ENCODE results near the gene PAK5.

The PAK5 gene

DNA sequence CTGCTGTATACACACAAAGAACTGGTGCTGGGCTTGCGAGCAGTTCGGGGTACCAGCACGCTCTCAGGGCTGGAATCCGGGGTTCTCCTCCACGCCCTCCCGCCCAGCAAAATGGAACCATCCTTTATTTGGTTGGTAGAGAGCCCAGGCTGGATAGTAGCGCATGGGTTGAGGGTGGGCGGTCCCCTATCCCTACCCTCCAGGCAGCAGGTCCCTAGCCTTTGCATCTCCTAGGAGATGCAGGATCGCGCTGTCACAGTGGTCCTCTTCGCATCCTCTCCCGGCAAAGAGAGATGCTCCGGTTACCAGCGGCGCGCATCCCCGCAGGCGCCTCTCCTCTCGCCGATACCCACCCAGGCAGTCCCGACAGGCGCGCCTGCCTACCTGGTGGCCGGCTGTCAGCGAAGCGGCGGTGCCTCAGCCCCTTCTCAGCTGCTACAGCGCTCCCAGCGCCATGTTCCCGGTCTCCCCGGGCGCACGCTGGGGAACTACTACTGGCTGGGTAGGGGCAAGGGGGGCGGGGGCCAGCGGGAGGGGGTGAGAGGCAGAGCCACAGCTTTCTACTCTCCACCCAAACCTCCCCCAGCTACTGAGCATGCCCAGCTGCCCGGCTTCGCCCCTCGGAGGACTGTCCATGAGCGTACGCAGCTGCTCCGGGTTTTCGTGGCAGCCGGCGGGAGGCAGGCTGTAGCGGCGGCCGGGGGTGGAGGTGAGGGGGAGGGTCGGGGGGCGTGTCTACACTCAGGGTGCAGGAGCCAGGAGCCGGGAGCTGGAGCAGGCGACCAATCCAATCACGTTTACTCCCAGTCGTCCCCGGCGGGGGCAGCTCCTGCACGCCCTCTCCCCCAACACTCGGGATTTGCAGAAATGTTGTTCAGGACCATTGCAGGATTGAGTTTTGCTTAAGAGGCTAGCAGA lies at the start of gene PAK5:
PAK5 (minus strand) TSS at position 699 of the 918 bp plus-strand sequence. CDS start 194,748 bp downstream, outside the sequence.
- DNase-seq = no peak

DNA sequence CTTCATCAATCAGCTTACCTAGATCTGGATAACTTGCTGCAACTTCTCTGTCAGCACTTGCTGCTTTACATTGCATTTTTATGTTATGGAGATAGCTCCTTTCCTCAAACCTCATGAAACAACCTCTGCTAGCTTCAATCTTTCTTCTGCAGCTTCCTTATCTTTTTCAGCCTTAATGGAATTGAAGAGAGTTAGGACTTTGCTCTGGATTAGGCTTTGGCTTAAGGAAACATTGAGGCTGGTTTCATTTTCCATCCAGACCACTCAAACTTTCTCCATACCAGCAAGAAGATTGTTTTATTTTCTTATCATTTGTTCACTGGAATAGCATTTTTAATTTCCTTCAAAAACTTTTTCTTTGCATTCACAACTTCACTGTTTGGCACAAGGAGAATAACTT lies 48.8 kb upstream of the PAK5 start:
- no peak for DNase-seq

- DNase-seq = no peak
Measured at GRCh38 chr20:9886227-9886626, 47.4 kb upstream of the PAK5 start.

DNA sequence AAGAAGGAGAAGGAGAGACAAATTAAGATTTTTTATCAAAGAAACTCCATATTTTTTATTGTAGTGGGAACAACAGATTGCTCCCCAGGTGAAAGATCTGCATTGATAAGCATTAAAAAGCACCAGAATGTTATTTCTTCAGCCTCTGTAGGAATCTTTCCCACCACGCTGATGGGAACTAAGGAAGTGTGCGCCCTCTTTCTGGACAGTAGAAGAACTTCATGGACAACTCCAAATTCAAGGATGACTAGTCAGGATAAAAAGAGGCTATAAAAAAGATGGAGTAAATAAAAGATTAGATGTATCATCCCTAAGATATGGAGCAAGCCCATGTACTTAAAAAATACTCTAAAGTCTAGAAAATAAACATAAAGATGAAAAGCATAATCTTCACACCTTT lies 45.8 kb upstream of the PAK5 start:
- DNase-seq = no peak

- DNase-seq = no peak
Measured at GRCh38 chr20:9884061-9884460, 45.2 kb upstream of the PAK5 start.

- no peak for DNase-seq
Measured at GRCh38 chr20:9877932-9878495, 39.1 kb upstream of the PAK5 start.

DNA sequence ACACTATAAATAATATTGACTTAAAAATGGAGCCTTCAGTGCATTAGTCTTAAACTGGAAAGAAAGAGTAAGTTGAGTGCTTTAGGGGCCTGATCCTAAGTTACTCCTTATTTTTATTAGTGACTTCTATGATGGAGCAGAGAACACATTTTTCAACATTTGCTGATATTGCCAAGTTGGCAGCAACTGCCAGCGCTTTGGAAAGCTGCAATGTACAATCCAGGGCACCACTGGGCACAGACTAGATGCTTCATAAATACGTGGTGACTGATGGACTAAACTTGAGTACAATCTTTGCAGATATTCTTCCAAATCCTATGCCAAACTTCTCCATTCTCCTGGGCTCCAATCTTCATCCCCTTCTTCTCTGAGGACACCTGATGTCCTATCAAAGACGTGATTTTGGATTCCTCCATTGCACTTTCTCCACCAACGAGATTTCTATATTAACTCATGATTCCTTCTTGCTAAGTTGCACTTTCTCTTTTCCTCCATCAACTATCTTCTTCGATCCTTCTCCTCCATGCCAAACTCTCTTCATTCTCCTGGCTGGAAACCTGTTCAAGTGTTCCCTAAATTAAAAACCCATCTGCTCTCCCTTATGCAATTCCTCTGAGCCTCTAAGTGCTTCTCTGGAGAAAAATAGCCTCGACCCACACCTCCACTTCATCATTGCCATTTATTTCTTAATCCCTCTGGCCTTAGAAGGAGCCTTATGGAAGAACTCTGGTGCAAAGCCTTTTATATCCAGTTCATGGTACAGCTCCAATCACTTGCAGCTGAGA lies 28.5 kb upstream of the PAK5 start:
- no peak for DNase-seq

GRCh38 chr20:9852566-9852965 lies 13.7 kb upstream of the PAK5 start:
- no peak for DNase-seq

GRCh38 chr20:9839626-9840025 lies 750 bp upstream of the PAK5 start:
- DNase-seq = no peak

DNA sequence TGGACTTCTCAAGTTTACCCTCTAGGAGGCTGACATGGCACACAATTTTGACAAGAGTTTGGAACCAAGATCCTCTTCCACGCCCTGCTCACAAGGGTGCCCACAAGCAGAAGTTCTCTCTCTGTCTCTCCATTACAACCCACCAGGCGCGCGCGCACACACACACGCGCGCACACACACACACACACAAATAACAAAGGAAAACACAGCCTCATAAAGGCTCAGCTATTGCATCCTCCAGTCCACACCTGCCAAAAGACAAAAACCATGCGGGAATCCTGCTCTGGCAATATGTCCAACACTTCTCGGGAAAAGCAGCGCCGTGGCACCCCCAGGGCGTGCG lies 870 bp downstream of the PAK5 start:
- DNase-seq = no peak

GRCh38 chr20:9837634-9838033 lies 1.2 kb downstream of the PAK5 start:
- no peak for DNase-seq

DNA sequence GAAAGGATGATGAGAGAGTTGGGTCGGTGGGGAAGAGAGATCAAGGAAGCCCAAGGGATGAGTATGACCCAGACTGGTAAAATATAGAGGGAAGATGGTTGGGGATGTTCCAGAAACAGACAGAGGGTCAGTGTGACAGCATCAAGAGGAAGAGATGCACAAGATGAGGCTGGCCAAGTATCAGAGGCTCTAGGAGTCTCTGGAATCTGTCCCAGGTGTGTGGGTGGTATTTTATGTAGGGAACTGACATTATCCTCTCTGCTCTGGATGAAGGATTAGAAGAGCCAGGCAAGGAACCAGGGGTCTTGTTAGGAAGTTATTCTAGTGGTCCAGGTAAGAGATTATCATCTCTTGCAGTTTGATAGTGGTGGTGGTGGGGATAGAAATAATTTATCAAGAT lies 3.6 kb downstream of the PAK5 start:
- DNase-seq = no peak

- DNase-seq = no peak
Measured at GRCh38 chr20:9831032-9831431, 7.8 kb downstream of the PAK5 start.

DNA sequence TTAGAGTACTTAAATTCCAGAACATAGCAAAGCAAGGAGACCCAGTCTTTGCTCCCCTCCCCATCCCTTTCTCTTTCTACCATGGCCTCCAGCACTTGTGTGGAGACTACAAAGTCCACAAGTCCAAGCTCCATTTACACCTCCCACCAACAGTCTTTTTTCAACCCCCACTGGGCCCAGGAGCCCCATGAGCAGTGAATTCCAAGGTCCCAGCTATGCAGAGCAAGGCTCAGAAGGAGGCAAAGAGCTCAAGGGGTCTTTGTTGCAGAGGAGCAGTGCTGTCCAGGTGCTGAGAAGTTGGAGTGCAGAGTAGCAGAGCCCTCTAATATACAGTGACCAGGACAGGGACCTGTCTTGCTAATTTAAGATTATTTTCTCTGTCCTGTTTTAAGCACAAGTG lies 9.0 kb downstream of the PAK5 start:
- no peak for DNase-seq

DNA sequence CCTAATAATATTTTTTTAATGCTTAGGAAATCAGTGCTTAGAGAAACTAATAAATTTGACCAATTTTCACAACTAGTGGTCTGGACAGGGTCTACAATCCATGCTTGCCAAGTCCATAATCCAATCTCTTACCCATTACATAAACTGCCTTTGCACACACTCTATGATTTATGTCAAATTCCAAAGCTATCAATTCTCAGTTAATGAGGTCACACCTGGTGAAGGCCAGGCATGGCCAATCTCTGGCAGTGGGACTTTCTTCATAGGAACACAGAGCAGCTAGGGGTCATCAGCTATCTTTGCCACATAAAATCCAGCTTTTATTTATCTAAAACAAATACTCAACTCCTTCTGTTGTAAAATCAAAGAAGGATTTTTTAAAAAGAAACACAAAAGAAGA lies 21.2 kb downstream of the PAK5 start:
- DNase-seq = no peak

- no peak for DNase-seq
Measured at GRCh38 chr20:9815632-9816031, 23.2 kb downstream of the PAK5 start.

- no peak for DNase-seq
Measured at GRCh38 chr20:9810738-9811137, 28.1 kb downstream of the PAK5 start.

DNA sequence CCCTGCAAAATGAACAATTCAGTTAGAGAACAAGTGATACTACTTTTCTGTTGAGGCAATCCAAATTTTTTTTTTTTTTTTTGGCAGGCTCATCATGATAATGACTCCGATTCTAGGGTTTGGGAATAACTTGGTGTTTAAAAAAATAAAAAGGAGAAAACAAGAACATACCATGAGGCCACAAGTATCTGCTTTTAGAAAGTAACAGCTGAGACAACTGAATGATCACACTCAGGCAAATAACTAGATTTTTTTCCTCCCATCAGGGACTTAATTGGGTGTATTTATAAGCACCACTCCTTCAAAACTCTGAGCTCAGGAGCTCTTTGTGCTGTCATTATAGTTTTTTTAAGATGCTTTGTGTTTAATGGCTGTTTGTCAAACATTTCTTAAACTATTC lies 29.6 kb downstream of the PAK5 start:
- no peak for DNase-seq

GRCh38 chr20:9808166-9808565 lies 30.7 kb downstream of the PAK5 start:
- DNase-seq = no peak

GRCh38 chr20:9807136-9807535 lies 31.7 kb downstream of the PAK5 start:
- no peak for DNase-seq

GRCh38 chr20:9800421-9800820 lies 38.5 kb downstream of the PAK5 start:
- no peak for DNase-seq

DNA sequence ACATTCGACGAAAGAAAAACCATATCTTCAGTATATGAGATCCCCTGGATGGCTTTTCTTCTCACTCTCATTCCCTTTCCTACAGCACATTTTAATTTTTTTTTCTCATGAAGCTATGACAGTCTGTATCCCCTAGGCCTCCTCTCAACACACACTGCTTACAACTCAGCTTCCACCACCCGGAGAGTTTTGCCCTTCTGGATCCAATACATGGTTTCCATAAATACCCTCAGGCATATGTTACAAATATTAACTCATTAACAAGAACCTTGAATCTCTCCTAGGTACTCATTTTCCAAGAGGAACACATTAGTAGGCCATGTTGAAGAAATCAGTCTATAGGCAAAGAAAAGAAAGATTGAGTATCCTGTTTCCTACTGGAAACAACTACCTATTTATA lies 44.0 kb downstream of the PAK5 start:
- DNase-seq = no peak

DNA sequence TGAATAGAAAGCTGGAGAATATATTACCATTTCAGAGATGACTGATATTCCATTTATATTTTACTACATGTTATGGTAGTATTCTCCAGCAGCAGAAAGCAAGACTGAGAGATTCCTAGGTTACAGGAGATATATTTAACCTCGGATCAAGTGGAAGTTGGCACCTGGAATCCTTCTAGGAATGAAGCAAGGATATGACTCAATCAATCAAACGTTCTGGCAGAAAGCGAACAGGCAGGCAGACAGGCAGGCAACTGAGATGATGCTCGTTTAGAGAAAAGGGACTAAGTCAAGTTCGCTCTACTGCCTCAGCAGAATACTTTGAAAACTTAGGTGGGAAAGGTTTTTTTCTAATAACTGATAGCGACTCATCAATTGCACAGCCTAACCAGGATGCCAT lies 46.2 kb downstream of the PAK5 start:
- DNase-seq = no peak

DNA sequence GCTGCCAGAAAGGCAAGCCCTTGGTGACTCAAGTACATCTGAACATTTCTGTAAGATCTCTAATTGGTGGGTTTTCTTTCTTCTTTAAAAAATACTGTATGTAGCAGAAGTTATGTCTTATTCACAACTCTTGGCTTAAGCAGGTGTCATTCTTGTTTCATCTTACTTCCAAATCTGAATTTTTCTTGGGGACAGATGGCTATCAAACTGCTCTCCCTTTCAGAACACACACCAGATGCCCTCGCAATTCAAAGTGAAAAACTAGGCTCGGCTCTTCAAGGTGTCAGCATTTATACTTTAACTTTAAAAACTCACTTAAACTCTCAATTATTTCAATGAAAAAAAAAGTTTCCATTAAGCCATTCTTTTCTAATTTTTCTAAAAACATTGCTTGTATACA lies 49.7 kb downstream of the PAK5 start:
- no peak for DNase-seq

Data from stimulated activated CD4-positive, alpha-beta T cell treated with anti-CD3 and anti-CD28 coated beads, Interleukin-4, amount 100 ng/mL, for 24 hours (primary cell).